ENCODE data around the gene MAPT. TPM values are rescaled to one million over a fixed set of nuclear protein-coding genes. Genes with fewer than 3 reads are reported as not detected.

MAPT gene
- total RNA-seq, 4 donors from 2014 or later = 70.3 to 120 (median 82.8) TPM

- Histone ChIP-seq H3K27ac (no peak overlapping the region), H3K4me3 (no peak overlapping the region), H3K27me3 (no peaks in the 10 kb centered on the region), H3K9me3 (no peaks in the 10 kb centered on the region), H3K36me3 (no peaks in the 10 kb centered on the region), H3K4me1 (peaks cover 0 to 4% of the 10 kb centered on the region in 2 donors)
- DNase-seq = no peak
- ATAC-seq = no peak
- intact Hi-C loops (cut with DNase I; ENCODE audit: low total_unique reads) = no loop called here
- TF ChIP-seq, protein P1, sequence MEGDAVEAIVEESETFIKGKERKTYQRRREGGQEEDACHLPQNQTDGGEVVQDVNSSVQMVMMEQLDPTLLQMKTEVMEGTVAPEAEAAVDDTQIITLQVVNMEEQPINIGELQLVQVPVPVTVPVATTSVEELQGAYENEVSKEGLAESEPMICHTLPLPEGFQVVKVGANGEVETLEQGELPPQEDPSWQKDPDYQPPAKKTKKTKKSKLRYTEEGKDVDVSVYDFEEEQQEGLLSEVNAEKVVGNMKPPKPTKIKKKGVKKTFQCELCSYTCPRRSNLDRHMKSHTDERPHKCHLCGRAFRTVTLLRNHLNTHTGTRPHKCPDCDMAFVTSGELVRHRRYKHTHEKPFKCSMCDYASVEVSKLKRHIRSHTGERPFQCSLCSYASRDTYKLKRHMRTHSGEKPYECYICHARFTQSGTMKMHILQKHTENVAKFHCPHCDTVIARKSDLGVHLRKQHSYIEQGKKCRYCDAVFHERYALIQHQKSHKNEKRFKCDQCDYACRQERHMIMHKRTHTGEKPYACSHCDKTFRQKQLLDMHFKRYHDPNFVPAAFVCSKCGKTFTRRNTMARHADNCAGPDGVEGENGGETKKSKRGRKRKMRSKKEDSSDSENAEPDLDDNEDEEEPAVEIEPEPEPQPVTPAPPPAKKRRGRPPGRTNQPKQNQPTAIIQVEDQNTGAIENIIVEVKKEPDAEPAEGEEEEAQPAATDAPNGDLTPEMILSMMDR (IDR thresholded peaks at IDR 0.05 in 4 of 5, conservative IDR thresholded peaks at IDR 0.05 in 1 of 5) = no peak
- TF ChIP-seq POLR2A (IDR thresholded peaks at IDR 0.05) = no peak
- in situ Hi-C loops (cut with MboI; ENCODE audit: low sequenced_read_pairs in 4 of 4) = loop anchor here in 1 of 4 donors (25.0 kb wide), 1 partner anchor 634 kb away; the partner anchor contains the start of gene FMNL1
Measured at GRCh38 chr17:45846646-45847045, 47.7 kb upstream of the MAPT start.

DNA sequence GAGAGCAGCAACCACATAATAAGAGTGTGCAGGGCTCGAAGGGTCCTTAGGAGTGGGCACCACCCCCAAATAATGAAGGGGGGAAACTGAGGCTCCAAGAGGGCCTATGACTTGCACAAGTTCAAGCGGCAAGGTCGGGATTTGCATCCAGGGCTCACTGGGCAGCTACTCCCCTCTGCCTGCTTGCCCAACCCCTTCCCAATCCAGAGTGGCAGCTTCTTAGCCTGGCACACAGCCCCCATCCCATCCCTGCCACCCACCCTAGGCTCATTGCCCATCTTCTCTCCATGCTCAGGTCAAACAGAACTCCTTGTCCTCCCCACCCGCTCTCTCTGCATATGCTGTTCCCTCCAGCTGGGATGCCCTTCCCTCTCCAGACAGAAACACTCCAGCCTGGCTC is 47.3 kb upstream of the MAPT start:
- intact Hi-C loops (cut with DNase I; ENCODE audit: low total_unique reads) (no loop called here), in situ Hi-C loops (cut with MboI; ENCODE audit: low sequenced_read_pairs in 4 of 4) (loop anchor here in 1 of 4 donors (25.0 kb wide), 1 partner anchor 635 kb away; the partner anchor contains the start of gene FMNL1)
- DNase-seq (no peak), ATAC-seq (no peak)
- no peaks in the 10 kb centered on the region for H3K9me3 ChIP-seq
- no peaks in the 10 kb centered on the region for H3K36me3 ChIP-seq
- H3K4me3 ChIP-seq = no peak overlapping the region
- H3K27me3 ChIP-seq = no peaks in the 10 kb centered on the region
- H3K27ac ChIP-seq = no peak overlapping the region
- peaks cover 0 to 4% of the 10 kb centered on the region in 2 donors for H3K4me1 ChIP-seq
- TF ChIP-seq, protein P1 (IDR thresholded peaks at IDR 0.05 in 4 of 5, conservative IDR thresholded peaks at IDR 0.05 in 1 of 5) = no peak
- no peak for TF ChIP-seq POLR2A (IDR thresholded peaks at IDR 0.05)

DNA sequence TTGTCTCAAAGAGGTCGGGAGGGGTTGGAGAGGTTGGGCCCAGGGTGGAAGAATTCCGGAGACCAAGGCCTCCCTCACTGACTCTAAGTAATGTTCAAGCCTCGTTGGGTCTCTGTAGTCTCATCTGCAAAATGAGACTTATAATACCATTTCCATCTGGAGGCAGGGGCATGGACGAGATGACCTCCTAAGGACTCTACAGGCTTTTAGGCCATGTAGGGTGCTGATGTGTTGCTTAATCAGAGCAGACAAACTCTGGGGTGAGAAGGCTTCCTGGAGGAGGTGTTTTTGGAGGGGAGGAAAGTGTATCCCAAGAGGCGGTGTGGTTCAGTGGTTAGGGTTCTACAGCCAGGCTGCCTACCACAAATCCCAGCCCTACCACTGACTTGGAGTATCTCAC is 46.6 kb upstream of the MAPT start:
- intact Hi-C loops (cut with DNase I; ENCODE audit: low total_unique reads) (no loop called here), in situ Hi-C loops (cut with MboI; ENCODE audit: low sequenced_read_pairs in 4 of 4) (loop anchor here in 1 of 4 donors (25.0 kb wide), 1 partner anchor 635 kb away; the partner anchor contains the start of gene FMNL1)
- DNase-seq (no peak), ATAC-seq (no peak)
- H3K27me3 ChIP-seq = no peaks in the 10 kb centered on the region
- H3K27ac ChIP-seq = no peak overlapping the region
- H3K9me3 ChIP-seq = no peaks in the 10 kb centered on the region
- H3K36me3 ChIP-seq = no peaks in the 10 kb centered on the region
- H3K4me1 ChIP-seq = peaks cover 0 to 4% of the 10 kb centered on the region in 2 donors
- H3K4me3 ChIP-seq = no peak overlapping the region
- TF ChIP-seq, protein P1 (IDR thresholded peaks at IDR 0.05 in 4 of 5, conservative IDR thresholded peaks at IDR 0.05 in 1 of 5) = no peak
- no peak for TF ChIP-seq POLR2A (IDR thresholded peaks at IDR 0.05)

DNA sequence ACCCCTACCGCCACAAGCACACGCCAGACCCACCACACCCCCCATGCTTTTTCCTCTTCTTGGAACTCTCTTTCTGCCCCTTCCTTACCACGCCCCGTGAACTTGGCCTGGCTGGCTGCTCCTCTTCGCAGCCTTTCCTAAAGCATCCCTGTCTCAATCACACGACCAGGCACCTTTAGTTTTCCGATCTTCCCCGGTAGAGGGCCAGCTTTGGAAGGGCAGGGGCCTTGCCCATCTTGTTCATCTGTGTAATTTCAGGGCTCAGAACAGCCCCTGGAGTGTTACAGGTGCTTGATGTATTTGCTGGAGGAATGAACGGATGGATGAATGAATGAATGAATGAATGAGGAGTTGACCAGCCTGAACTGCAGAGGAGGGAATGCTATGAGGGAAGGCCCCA is 45.9 kb upstream of the MAPT start:
- Histone ChIP-seq H3K9me3 (no peaks in the 10 kb centered on the region), H3K27me3 (no peaks in the 10 kb centered on the region), H3K36me3 (no peaks in the 10 kb centered on the region), H3K4me3 (no peak overlapping the region), H3K4me1 (peaks cover 0 to 4% of the 10 kb centered on the region in 2 donors), H3K27ac (peak overlapping the region in 3 of 4 donors; percentile 19 to 38 (median 25))
- intact Hi-C loops (cut with DNase I; ENCODE audit: low total_unique reads) = no loop called here
- TF ChIP-seq, protein P1 (IDR thresholded peaks at IDR 0.05 in 4 of 5, conservative IDR thresholded peaks at IDR 0.05 in 1 of 5) = no peak
- TF ChIP-seq POLR2A (IDR thresholded peaks at IDR 0.05) = no peak
- ATAC-seq (no peak), DNase-seq (no peak)
- in situ Hi-C loops (cut with MboI; ENCODE audit: low sequenced_read_pairs in 4 of 4) = loop anchor here in 1 of 4 donors (25.0 kb wide), 1 partner anchor 636 kb away; the partner anchor contains the start of gene FMNL1
